ENCODE data around the gene CPPED1. TPM values are rescaled to one million over a fixed set of nuclear protein-coding genes. Genes with fewer than 3 reads are reported as not detected.

CPPED1 gene
- total and polyA plus RNA-seq, 10 of the 15 experiments (the other 5 are each of a cell fraction or from before 2014, with no cell fraction given) = 7.1 to 39.0 (median 16.0) TPM

GRCh38 chr16:12716658-12717057, 87.0 kb downstream of the CPPED1 start:
- ChIA-PET POLR2A (no interaction called here), CTCF (no interaction called here), RAD21 (ENCODE audit: unreplicated experiment) (no interaction called here), SMC1A (ENCODE audit: uncharacterized antibody, unreplicated experiment) (no interaction called here)
- FAIRE-seq (no peak), ATAC-seq (no peak), DNase-seq (ENCODE audit: low read depth, low spot score) (no peak)
- no peaks in the 10 kb centered on the region for H3K79me2 ChIP-seq (ENCODE audit: control insufficient read depth, insufficient read depth, low read length)
- TF ChIP-seq JUNB (IDR thresholded peaks at IDR 0.05) (no peak), CEBPZ (IDR thresholded peaks at IDR 0.05; ENCODE audit: low read depth, low read length) (no peak), NFYB (IDR thresholded peaks at IDR 0.05; ENCODE audit: insufficient read depth, low read depth, low read length) (no peak), USF1 (IDR thresholded peaks at IDR 0.05; ENCODE audit: borderline replicate concordance, extremely low read length, insufficient read depth, low read depth, low read length) (no peak), ZNF207 (IDR thresholded peaks at IDR 0.05; ENCODE audit: borderline replicate concordance) (no peak)
- WGBS (ENCODE audit: insufficient coverage, insufficient replicate concordance, low lambda C conversion rate, missing lambda C conversion rate) = 100% methylated on average over 3 of the region's 3 CpGs
- no peaks in the 10 kb centered on the region for H4K20me1 ChIP-seq (ENCODE audit: control insufficient read depth, insufficient read depth)
- no peak overlapping the region for H3K4me2 ChIP-seq (ENCODE audit: control insufficient read depth, insufficient read depth)
- H3K27ac ChIP-seq (ENCODE audit: control insufficient read depth, insufficient read depth) = no peak overlapping the region
- no peaks in the 10 kb centered on the region for H3K36me3 ChIP-seq (ENCODE audit: control insufficient read depth in 2 of 2, insufficient read depth in 2 of 2, low read length in 1 of 2)
- H3K27me3 ChIP-seq (replicated peaks in 1 of 2; ENCODE audit: control insufficient read depth in 2 of 2, insufficient read depth in 2 of 2, low read length in 1 of 2) = no peaks in the 10 kb centered on the region
- intact Hi-C loops (cut with micrococcal nuclease; ENCODE audit: unreplicated experiment) = no loop called here
- no peak overlapping the region for H3K9ac ChIP-seq (ENCODE audit: control insufficient read depth, insufficient read depth, low read length)
- H3K4me3 ChIP-seq = no peak overlapping the region
- in situ Hi-C loops (cut with MboI) = no loop called here
- BruUV-seq (replicated peaks) = no TSS peak
- H3K9me3 ChIP-seq (replicated peaks; ENCODE audit: control insufficient read depth, insufficient read depth, low read length) = no peaks in the 10 kb centered on the region; the same call in 1 of the 3 replicates
- H2AFZ ChIP-seq (ENCODE audit: control insufficient read depth, low read depth, low read length) = no peak overlapping the region
- no peaks in the 10 kb centered on the region for H3K4me1 ChIP-seq (ENCODE audit: control insufficient read depth, insufficient read depth, low read length)
